H1 (cell line): ENCODE results near the gene TTC33. TPM values are rescaled to one million over a fixed set of nuclear protein-coding genes. Genes with fewer than 3 reads are reported as not detected.

Experiments
- ASH2L ChIP-seq: fragments of 200-600, 300-600 bp; sonication (generic); IDR thresholded peaks from one replicate; pipeline ENCODE4 v1.7.1; 2017; ENCODE audit warnings: low read length
- BRCA1 ChIP-seq: IDR thresholded peaks from 2 replicates; pipeline ENCODE4 v1.6.1; 2012; ENCODE audit warnings: low read depth, low read length, improper control_type of control experiment
- CBX5 ChIP-seq: fragments of 300-800, 300-1000 bp; sonication (generic); IDR thresholded peaks from 2 replicates; pipeline ENCODE4 v1.7.1; 2016; ENCODE audit warnings: antibody characterized with exemption, low read length, low read depth
- CEBPB ChIP-seq: IDR thresholded peaks from 2 replicates; pipeline ENCODE4 v1.6.1; 2012; ENCODE audit warnings: low read depth, low read length
- CHD1 ChIP-seq: IDR thresholded peaks from 2 replicates; pipeline ENCODE4 v1.6.1; 2012; ENCODE audit warnings: low read depth, low read length, improper control_type of control experiment
- CHD7 ChIP-seq: fragments of 300-600 bp; sonication (generic); IDR thresholded peaks from 2 replicates; pipeline ENCODE4 v1.7.1; 2012; ENCODE audit warnings: low read length, moderate library complexity, mild to moderate bottlenecking, inconsistent platforms; ENCODE audit not compliant: insufficient replicate concordance
- KDM1A ChIP-seq: fragments of 200-600, 300-600 bp; sonication (generic); IDR thresholded peaks from 2 replicates; pipeline ENCODE4 v1.7.1; 2016; ENCODE audit warnings: mild to moderate bottlenecking, low read length, borderline replicate concordance
- NANOG ChIP-seq: IDR thresholded peaks from 2 replicates; pipeline ENCODE4 v1.6.1; 2011; ENCODE audit warnings: low read length, low read depth, mild to moderate bottlenecking, inconsistent platforms; ENCODE audit not compliant: insufficient read depth, poor library complexity, severe bottlenecking
- POLR2A ChIP-seq, 2 experiments: IDR thresholded peaks; 1 replicate in 1 of 2; 2 replicates in 1 of 2; pipeline ENCODE4 v1.6.1; 2011; ENCODE audit warnings: low read depth in 2 of 2, low read length in 2 of 2, mild to moderate bottlenecking in 2 of 2; ENCODE audit errors: control extremely low read depth in 1 of 2
- RXRA ChIP-seq: IDR thresholded peaks from 2 replicates; pipeline ENCODE4 v1.6.1; 2011; ENCODE audit warnings: low read depth, mild to moderate bottlenecking, low read length, moderate library complexity; ENCODE audit not compliant: insufficient read depth
- SUZ12 ChIP-seq: fragments of 200-600 bp; sonication (generic); IDR thresholded peaks from 2 replicates; pipeline ENCODE4 v1.6.1; 2012; ENCODE audit warnings: mild to moderate bottlenecking, inconsistent platforms, low read length, moderate library complexity, mixed read lengths
- TAF7 ChIP-seq: optimal IDR thresholded peaks from 2 replicates; pipeline ENCODE3; 2011; ENCODE audit warnings: low read depth, mild to moderate bottlenecking, inconsistent platforms, low read length, moderate library complexity, borderline replicate concordance
- polyA plus RNA-seq, 7 experiments: library from polyadenylated mRNA; depleted of rRNA in 3 of 7; stranded (reverse) in 5 of 7; unstranded in 2 of 7; fragments of >200 nt in 5 of 7; fragments of 200-250 nt in 2 of 7; gene quantifications; 1 replicate in 5 of 7; 2 replicates in 1 of 7; 4 replicates in 1 of 7; pipeline versions ENCODE4 v1.2.1 to v1.2.3, GENCODE V29; 2011 to 2013; ENCODE audit warnings: missing spikeins in 2 of 7, mixed read lengths in 2 of 7
- total RNA-seq: library from RNA; stranded (reverse); fragmentation: NEBNext Ultra II Directional; extraction: Animal tissue kit (Norgen Biotek cat#: 25700); gene quantifications from 2 replicates; pipeline ENCODE4 v1.2.1, GENCODE V29; 2021

Gene TTC33
- total and polyA plus RNA-seq, 2 of the 8 experiments (the other 6 are each of a cell fraction or from before 2014, with no cell fraction given): 1.2 to 12.6 TPM

- TF ChIP-seq CHD7 (no peak), POLR2A (IDR thresholded peaks at IDR 0.05; ENCODE audit: control extremely low read depth in 1 of 2, low read depth in 2 of 2, low read length in 2 of 2) (no peak), CEBPB (no peak), BRCA1 (no peak), NANOG (no peak), CHD1 (no peak), ASH2L (no peak), RXRA (no peak), CBX5 (no peak), KDM1A (no peak), SUZ12 (no peak), TAF7 (no peak)
Observed at GRCh38 chr5:40495237-40495635, 260.5 kb downstream of the TTC33 start (continued).
